HCT116 (cell line): ENCODE results near the gene TTC6.

Experiments used
- ATF3 ChIP-seq: IDR thresholded peaks from 2 replicates; pipeline ENCODE4 v1.6.1; 2012
- CTCF ChIP-seq, 3 experiments: fragments of 200-600 bp in 1 of 3; sonication (generic) in 1 of 3; IDR thresholded peaks in 2 of 3; conservative IDR thresholded peaks in 1 of 3; 2 replicates each; pipeline ENCODE4 v1.5.1; 2012 to 2017; ENCODE audit warnings: low read depth in 2 of 3, low read length in 2 of 3, antibody characterized with exemption in 1 of 3, borderline replicate concordance in 1 of 3, control low read depth in 1 of 3, mild to moderate bottlenecking in 1 of 3, mixed read lengths in 1 of 3, mixed run types in 1 of 3, moderate library complexity in 1 of 3; ENCODE audit not compliant: insufficient read depth in 1 of 3
- EZH2 ChIP-seq: fragments of 200-600 bp; sonication (generic); IDR thresholded peaks from 2 replicates; pipeline ENCODE4 v1.6.1; 2017; ENCODE audit warnings: antibody characterized with exemption, mixed run types
- JUND ChIP-seq: IDR thresholded peaks from 2 replicates; pipeline ENCODE4 v1.6.1; 2012
- MAX ChIP-seq: IDR thresholded peaks from 2 replicates; pipeline ENCODE4 v1.6.1; 2012
- POLR2A ChIP-seq: IDR thresholded peaks from 2 replicates; pipeline ENCODE4 v1.7.0; 2011; ENCODE audit warnings: borderline replicate concordance; ENCODE audit not compliant: insufficient read depth, insufficient read length; ENCODE audit errors: extremely low read depth
- POLR2AphosphoS5 ChIP-seq: IDR thresholded peaks from 2 replicates; pipeline ENCODE4 v1.6.1; 2011; ENCODE audit warnings: mild to moderate bottlenecking, low read depth, low read length, moderate library complexity
- RAD21 ChIP-seq: IDR thresholded peaks from 2 replicates; pipeline ENCODE4 v1.6.1; 2012; ENCODE audit warnings: low read depth, mild to moderate bottlenecking
- SRF ChIP-seq: IDR thresholded peaks from 2 replicates; pipeline ENCODE4 v1.6.1; 2012; ENCODE audit warnings: low read depth
- ZNF274 ChIP-seq: fragments of 200-500 bp; sonication (Bioruptor generic); IDR thresholded peaks from 2 replicates; pipeline ENCODE4 v1.6.1; 2014; ENCODE audit warnings: mild to moderate bottlenecking, low read depth, low read length, inconsistent platforms

GRCh38 chr14:37573356-37573755 lies 22.1 kb upstream of the TTC6 start:
- no peak for TF ChIP-seq CTCF (IDR thresholded peaks at IDR 0.05 in 2 of 3, conservative IDR thresholded peaks at IDR 0.05 in 1 of 3; ENCODE audit: borderline replicate concordance in 1 of 3, insufficient read depth in 1 of 3, low read depth in 2 of 3, low read length in 2 of 3)
- no peak for TF ChIP-seq RAD21
- no peak for TF ChIP-seq JUND
- no peak for TF ChIP-seq POLR2AphosphoS5
- no peak for TF ChIP-seq ATF3
- TF ChIP-seq POLR2A, result no peak
- TF ChIP-seq ZNF274, result no peak
- no peak for TF ChIP-seq EZH2
- no peak for TF ChIP-seq MAX
- TF ChIP-seq SRF, result no peak
